ENCODE data around the gene ANKRD10.

GRCh38 chr13:110873639-110874507 lies 41.0 kb downstream of the ANKRD10 start:
- no peak for TF ChIP-seq CTCF (IDR thresholded peaks at IDR 0.05)
- no peak for TF ChIP-seq ZFX (IDR thresholded peaks at IDR 0.05; ENCODE audit: borderline replicate concordance)

All from 22Rv1 (cell line).